Sigmoid colon (tissue), 4 donors: Measurements from ENCODE around the gene ARMC10.

Experiments
- CTCF ChIP-seq, 4 experiments: fragments of 450-650 bp in 3 of 4; fragments of 200-600 bp in 1 of 4; IDR thresholded peaks; one replicate each; pipeline ENCODE4 v1.5.1; 2016 to 2019; ENCODE audit warnings: antibody characterized with exemption in 4 of 4, mild to moderate bottlenecking in 3 of 4, moderate library complexity in 2 of 4
- EP300 ChIP-seq, 4 donors: sonication (generic); formaldehyde crosslinking; IDR thresholded peaks; one replicate each; pipeline ENCODE4 v1.6.1; 2017; ENCODE audit warnings: antibody characterized with exemption in 4 of 4
- POLR2A ChIP-seq, 2 donors: fragments of 450-650 bp; IDR thresholded peaks; one replicate each; pipeline ENCODE4 v1.6.1; 2016; ENCODE audit warnings: antibody characterized with exemption in 2 of 2, mild to moderate bottlenecking in 2 of 2, moderate library complexity in 2 of 2
- POLR2AphosphoS5 ChIP-seq, 4 donors: sonication (generic); formaldehyde crosslinking; IDR thresholded peaks; one replicate each; pipeline ENCODE4 v1.6.1; 2017; ENCODE audit warnings: antibody characterized with exemption in 4 of 4

DNA sequence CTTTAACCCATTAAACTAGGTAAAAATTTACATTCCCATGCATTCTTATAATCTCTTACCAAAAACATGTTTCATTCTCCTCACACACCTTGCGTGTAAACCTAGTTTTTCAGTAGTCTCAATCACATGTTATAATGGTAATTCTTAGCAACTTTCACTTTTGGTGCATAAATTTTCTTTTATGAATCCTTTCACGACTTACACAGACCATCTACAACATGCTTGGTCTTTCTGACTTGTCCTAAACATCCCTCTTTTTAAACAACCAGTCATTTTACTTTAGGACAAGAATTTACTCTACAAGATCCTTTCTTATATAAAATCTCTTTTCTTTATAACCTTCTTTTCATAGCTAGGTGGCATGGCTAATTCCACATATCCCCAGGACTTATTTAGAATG lies 26.1 kb upstream of the ARMC10 start:
- TF ChIP-seq CTCF (IDR thresholded peaks at IDR 0.05), result no peak
- no peak for TF ChIP-seq POLR2AphosphoS5 (IDR thresholded peaks at IDR 0.05)
- no peak for TF ChIP-seq EP300 (IDR thresholded peaks at IDR 0.05)
- no peak for TF ChIP-seq POLR2A (IDR thresholded peaks at IDR 0.05)
